Lung microvascular endothelial cell (primary cell): Measurements from ENCODE around the gene PLCB4. TPM values are rescaled to one million over a fixed set of nuclear protein-coding genes. Genes with fewer than 3 reads are reported as not detected.
"Not testable (repeated sequence)": the region's sequence is repeated elsewhere in the genome, so short reads cannot be mapped to it uniquely, and the experiment has no call there.

ENCODE experiments used
- DNase-seq, 2 donors: peaks; one replicate each; pipeline versions ENCODE4 v3.0.0 to v3.0.0-alpha.2; 2010; ENCODE audit warnings: low read depth in 2 of 2
- total RNA-seq: library from RNA; depleted of rRNA; stranded (reverse); fragments of >200 nt; gene quantifications from 2 replicates; pipeline ENCODE4 v1.2.1, GENCODE V29; 2014

PLCB4 gene
- total RNA-seq, 1 donor from 2014 or later: 8.9 TPM

- DNase-seq: peak in 1 of 2 donors; percentile 50
These were observed 285.0 kb downstream of the PLCB4 start for GRCh38 chr20:9353916-9354276.

DNA sequence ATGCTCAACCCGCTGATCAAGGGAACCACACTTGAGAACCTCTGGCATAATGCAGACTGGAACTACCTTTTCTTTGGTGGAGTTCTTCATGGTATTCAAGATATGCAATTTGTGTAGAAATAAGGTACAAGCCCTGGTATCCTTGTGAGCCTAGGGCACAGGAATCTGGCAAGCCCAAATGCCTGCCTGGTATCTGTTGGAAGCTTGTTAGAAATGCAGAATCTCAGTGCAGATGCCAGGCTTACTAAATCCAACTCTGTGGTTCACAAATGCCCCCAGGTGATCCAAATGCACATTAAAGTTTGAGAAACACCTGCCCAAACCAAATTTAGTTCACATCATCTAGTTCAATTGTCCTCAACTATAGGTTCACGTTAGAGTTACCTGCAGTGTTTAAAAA, 285.7 kb downstream of the PLCB4 start:
- no peak for DNase-seq

DNA sequence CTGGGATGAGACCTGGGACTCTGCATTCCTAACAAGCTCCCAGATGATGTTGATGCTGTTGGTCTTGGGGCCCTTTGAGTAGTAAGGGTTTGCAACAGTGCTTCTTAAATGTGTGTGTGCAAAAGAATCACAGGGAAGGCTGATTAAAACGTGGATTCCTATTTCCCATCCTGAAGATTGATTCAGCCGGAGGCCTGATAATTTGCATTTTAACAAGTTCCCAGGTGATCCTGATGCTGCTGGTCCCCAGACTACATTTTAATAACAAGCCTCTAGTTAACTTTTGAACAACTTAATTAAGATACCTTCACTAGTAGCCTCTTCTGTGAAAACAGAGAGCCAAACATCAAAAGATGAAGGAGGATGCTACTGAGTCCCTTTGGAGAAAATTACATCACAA, 289.1 kb downstream of the PLCB4 start:
- no peak for DNase-seq

- DNase-seq: peak; percentile 62 to 86
These were observed 290.8 kb downstream of the PLCB4 start for GRCh38 chr20:9359561-9360308.

DNA sequence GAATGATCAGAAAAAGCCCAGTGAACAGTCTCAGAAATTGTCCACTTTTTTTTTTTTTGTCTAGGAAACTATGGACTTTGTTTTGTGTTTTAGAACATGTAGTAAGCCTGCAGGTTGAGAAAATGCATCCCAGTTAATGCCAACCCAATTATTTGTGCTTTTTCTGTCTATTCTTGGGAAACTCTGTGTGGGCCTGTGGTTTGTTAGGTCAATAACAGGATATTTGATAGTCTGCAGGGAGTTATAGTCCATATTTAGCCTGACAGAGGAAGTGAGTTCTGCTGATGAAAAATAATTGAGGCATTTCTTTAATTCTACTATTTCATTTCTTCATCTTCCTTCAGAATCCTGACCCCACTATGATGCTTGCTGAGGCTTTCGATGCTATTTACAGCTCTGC, 291.5 kb downstream of the PLCB4 start:
- DNase-seq: no peak

DNA sequence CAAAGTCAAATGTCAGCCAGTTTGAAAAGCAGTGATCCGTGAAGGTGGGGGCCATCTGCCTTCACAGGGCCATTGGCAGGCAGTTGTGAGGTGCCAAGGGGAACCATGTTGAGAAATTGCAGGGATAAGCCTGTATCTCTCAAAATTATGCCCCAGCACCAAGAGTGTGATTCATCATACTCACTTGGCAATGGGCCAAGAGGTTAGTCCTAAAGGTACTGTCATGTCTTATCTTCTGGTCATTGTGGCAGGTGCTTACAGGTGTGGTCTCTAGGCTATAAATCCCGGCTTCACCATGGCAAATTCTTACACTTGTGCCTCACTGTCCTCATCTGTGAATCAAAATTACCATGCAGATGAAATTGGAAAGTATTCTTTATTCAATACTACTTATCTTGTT, 294.8 kb downstream of the PLCB4 start:
- DNase-seq: no peak

DNA sequence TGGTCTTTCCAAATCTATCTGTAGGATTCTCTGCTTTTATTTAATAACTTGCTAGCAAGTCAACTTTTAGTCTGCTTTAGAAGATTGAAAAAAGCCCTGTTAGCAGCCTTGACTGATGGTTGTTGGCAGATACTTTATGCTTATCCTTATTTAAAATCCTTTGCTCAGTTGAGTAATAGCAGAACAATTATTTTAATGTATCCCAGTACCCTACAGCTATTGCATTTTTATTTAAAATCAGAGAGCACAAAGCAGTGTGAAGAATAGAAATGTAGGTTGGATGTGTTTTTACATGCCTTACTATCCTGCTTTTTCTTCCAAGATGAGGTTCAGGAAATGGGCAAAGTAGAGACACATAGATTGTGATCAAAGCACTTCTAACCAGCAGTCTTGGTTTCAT, 298.4 kb downstream of the PLCB4 start:
- DNase-seq: no peak

GRCh38 chr20:9367746-9368145, 298.9 kb downstream of the PLCB4 start:
- DNase-seq: no peak

DNA sequence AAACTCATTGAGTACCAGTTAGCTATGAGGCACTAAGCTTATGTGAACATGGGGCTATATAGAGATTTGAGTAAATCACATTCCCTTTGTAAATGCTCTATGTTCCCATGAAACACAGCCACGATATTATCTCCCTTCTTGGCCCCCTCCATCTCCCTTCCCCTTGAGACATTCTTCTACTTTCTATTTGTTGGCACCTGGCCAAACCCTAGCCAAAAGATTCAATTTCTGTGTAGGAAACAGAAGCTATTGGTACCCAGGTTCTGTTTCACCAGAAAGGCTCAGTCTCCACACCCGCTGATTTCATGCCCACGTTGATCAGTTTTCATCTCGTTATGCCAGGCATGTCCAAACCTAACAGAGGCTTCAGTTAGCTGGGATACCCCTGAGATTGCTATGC, 300.0 kb downstream of the PLCB4 start:
- no peak for DNase-seq

GRCh38 chr20:9369557-9369956, 300.7 kb downstream of the PLCB4 start:
- DNase-seq: no peak

DNA sequence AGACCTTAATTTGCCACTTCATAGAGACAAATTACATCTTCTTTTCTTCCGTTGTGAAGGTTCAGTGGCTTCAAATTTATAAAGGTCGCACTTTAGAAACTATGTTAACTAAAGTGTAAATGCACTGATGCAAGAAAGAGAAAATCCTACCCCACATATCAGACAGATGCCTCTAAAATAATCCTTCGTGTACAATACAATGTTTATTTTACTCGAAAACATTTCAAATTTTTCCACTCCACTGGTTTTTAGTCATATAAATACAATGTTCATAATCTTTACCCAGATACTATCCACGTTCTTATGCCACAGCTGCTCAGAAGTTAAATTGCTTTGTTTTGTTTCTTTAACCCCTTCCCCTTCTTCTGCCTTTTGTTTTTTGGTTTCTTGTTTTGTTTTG, 305.2 kb downstream of the PLCB4 start:
- no peak for DNase-seq

DNA sequence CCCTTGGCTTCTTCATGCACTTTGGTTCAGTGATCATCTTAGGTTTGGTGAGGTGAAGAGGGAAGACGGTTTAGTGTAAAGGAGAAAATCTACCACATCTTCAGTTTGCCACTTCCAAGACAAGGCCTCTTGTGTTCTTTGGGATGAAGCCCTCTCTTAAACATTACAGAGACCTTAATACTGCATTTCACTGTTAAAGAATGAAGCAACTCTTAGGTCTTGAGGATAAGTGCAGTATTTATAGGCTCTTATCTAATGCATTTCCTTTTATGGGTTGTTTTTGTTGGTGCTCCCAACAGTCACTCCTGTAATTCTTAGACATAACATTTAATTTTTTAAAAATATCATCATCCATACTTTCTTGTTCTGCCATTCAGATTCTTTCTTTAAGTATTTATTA, 305.6 kb downstream of the PLCB4 start:
- DNase-seq: no peak

DNA sequence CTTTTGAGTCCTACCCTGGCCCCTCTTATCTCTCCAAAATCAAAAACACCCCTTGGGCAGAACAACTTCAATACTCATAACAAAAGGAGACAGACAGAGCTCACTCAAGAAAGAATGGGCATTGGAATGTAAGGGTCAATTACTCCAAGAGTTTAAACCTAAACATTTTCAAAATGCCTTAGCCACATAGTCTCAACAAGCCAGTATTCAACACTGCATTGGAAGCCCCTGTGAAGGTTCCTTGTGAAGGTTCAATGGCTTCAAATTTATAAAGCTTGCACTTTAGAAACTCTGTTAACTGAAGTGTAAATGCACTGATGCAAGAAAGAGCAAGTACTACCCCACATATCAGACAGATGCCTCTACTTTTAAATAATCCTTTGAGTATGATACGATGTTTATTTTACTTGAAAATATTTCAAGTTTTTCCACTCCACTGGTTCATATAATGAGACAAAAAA, 306.4 kb downstream of the PLCB4 start:
- no peak for DNase-seq

DNA sequence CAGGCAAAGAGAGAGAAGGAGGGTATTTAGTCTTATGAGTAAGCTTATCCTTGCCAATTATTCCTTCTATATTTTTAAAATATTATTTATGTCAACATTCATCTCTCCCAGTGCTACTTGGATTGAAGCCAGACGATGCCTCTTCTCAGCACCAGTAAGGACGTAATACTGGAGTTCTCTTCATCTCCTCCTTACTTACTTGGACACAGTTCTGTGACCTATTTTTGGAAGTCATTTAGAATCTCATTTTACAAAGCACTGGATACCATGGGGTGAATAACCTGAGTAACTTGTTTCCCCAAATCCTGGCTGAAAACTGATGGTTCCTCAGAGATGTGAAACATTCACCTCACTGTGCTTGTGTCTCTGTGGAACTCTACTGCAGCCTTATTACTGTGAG, 308.1 kb downstream of the PLCB4 start:
- DNase-seq: no peak

DNA sequence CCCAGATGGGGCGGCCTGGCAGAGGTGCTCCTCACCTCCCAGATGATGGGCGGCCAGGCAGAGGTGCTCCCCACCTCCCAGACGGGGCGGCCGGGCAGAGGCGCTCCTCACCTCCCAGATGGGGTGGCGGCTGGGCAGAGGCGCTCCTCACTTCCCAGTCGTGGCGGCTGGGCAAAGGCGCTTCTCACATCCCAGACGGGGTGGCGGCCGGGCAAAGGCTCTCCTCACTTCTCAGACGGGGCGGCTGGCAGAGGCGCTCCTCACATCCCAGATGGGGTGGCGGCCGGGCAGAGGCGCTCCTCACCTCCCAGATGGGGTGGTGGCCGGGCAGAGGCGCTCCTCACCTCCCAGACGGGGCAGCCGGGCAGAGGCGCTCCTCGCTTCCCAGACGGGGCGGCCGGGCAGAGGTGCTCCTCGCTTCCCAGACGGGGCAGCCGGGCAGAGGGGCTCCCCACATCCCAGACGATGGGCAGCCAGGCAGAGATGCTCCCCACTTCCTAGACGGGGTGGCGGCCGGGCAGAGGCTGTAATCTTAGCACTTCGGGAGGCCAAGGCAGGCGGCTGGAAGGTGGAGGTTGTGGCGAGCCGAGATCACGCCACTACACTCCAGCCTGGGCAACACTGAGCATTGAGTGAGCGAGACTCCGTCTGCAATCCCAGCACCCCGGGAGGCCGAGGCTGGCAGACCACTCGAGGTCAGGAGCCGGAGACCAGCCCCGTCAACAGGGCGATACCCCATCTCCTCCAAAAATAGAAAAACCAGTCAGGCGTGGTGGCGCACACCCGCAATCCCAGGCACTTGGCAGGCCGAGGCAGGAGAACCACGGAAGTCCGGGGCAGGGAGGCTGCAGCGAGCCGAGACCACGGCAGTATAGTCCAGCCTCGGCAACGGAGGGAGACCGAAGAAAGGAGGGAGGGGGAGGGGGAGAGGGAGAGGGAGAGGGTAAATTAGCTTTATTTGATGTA, 316.7 kb downstream of the PLCB4 start:
- DNase-seq: not testable (repeated sequence)

GRCh38 chr20:9388160-9388812, 319.4 kb downstream of the PLCB4 start:
- DNase-seq: no peak

- no peak for DNase-seq
These were observed 319.9 kb downstream of the PLCB4 start for GRCh38 chr20:9388813-9389161.

- no peak for DNase-seq
These were observed 320.5 kb downstream of the PLCB4 start for GRCh38 chr20:9389346-9389745.

GRCh38 chr20:9390441-9390840, 321.6 kb downstream of the PLCB4 start:
- no peak for DNase-seq

DNA sequence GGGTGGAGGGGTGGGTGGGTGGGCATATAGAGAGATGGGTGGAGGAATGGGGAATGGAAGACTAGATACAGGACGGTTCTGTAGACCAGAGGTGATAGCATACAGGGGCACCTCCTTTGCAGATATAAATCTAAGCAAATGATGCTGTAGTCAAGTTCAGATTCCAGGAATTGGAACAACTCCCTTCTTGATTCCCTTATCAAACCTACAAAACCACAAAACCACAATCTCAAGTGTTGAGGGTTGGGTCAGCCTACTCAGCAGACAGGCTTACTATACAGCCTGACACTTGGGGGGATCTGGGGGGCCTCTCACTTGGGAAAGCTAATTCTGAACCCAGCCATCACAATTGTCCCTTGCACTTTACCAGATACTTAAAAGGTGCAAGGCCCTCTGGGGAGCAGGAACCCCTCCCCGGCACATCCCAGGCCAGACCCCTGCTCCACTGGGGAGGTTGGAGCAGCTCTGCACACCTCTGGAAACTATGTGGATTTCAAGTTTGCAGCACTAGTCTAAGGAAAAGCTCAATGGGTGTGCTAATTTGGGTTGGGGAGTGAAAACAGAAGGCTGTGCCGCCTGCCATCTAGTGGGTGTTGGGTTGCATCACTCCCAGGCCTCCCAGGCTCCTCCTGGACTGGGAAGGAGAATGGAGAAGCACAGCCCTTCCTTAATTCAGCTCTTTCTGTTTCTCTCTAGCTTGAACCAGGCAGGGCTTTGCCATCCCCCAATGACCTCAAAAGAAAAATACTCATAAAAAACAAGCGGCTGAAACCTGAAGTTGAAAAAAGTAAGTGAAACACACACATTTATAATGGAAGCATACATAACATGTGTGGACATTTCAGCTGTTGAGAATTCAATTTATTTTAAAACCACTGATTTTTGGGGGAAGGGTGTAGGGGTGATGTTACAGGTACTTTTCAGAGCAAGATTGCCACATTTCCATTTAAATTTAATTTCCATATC, 324.3 kb downstream of the PLCB4 start:
- DNase-seq: peak; percentile 29 to 61

DNA sequence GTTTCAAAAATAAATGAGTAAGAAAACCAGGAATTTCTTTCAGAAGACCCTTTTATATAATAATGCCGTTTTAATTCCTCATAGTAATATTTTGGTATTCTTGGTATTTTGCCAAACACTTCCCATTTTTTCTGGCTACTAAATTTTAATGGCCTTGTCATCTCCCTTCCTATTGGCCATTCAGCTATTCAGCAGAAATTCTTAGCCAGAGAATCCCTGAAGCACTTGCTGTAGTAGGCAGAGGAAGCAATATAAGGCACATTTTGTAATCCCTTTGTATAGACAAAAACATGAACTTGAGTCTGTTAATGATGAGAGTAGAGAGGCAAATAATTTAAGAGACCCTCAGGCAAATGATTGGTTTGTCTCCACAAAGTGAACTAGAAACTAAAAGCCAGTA, 327.1 kb downstream of the PLCB4 start:
- DNase-seq: no peak
